GM12878 (cell line): ENCODE measurements around the gene CAMTA1. TPM values are rescaled to one million over a fixed set of nuclear protein-coding genes. Genes with fewer than 3 reads are reported as not detected.

Source experiments
- ATAC-seq: fragments of 200-7000 bp; cut with Tn5 transposase; 3 replicates; pipeline ENCODE4 v1.9.1; 2020; ENCODE audit warnings: mild to moderate bottlenecking, moderate library complexity
- BruUV-seq: library from RNA; stranded (reverse); fragments of 400-500 nt; replicated peaks from 2 replicates; lab custom pipeline; 2021; lab: Mats Ljungman, UMichigan
- CTCF ChIA-PET: fragments of 300-600 bp; sonication (Branson Sonifier 250); formaldehyde crosslinking; extraction: SDS; loops from one replicate; lab custom pipeline; 2021; ENCODE audit warnings: inconsistent platforms; lab: Yijun Ruan, JAX
- POLR2A ChIA-PET: fragments of 350-600 bp; formaldehyde crosslinking; extraction: SDS; loops from one replicate; lab custom pipeline; 2021; ENCODE audit warnings: inconsistent platforms; lab: Charles Lee
- RAD21 ChIA-PET: fragments of 300-600 bp; sonication (Branson Sonifier 250); formaldehyde crosslinking; loops from one replicate; lab custom pipeline; 2023; ENCODE audit warnings: antibody characterized with exemption; ENCODE audit not compliant: unreplicated experiment; lab: Charles Lee
- SMC1A ChIA-PET: fragments of 300-600 bp; sonication (Branson Sonifier 250); formaldehyde crosslinking; loops from one replicate; lab custom pipeline; 2023; ENCODE audit not compliant: unreplicated experiment, uncharacterized antibody; lab: Charles Lee
- DNase-seq: peaks from one replicate; pipeline ENCODE4 v3.0.0-alpha.2; 2011; ENCODE audit warnings: low read depth, low spot score
- FAIRE-seq: peaks from 3 replicates; lab custom pipeline; 2011; peaks lifted over from hg19 to GRCh38; lab: Jason Lieb, UNC
- H2AFZ ChIP-seq: 2 replicates; pipeline ENCODE4 v1.6.0; 2011; ENCODE audit warnings: low read depth, low read length, control low read depth; ENCODE audit not compliant: control insufficient read depth
- H3K27ac ChIP-seq: 2 replicates; pipeline ENCODE4 v1.5.1; 2011; ENCODE audit warnings: control low read depth; ENCODE audit not compliant: control insufficient read depth, insufficient read depth
- H3K27me3 ChIP-seq, 2 experiments: replicated peaks in 1 of 2; 2 replicates each; pipeline versions ENCODE4 v1.6.0 to v1.6.1; 2011; ENCODE audit warnings: low read length in 1 of 2; ENCODE audit not compliant: control insufficient read depth in 2 of 2, insufficient read depth in 2 of 2
- H3K36me3 ChIP-seq, 2 experiments: 2 replicates each; pipeline ENCODE4 v1.5.1; 2011; ENCODE audit warnings: low read length in 1 of 2; ENCODE audit not compliant: control insufficient read depth in 2 of 2, insufficient read depth in 2 of 2
- H3K4me1 ChIP-seq: 2 replicates; pipeline ENCODE4 v1.6.1; 2011; ENCODE audit warnings: mild to moderate bottlenecking, low read length, moderate library complexity, mixed read lengths; ENCODE audit not compliant: control insufficient read depth, insufficient read depth
- H3K4me2 ChIP-seq: 2 replicates; pipeline ENCODE4 v1.6.0; 2011; ENCODE audit warnings: control low read depth; ENCODE audit not compliant: control insufficient read depth, insufficient read depth
- H3K4me3 ChIP-seq: fragments of 200-600 bp; sonication (generic); 2 replicates; pipeline ENCODE4 v1.5.1; 2016
- H3K79me2 ChIP-seq: 2 replicates; pipeline ENCODE4 v1.6.0; 2011; ENCODE audit warnings: low read length; ENCODE audit not compliant: control insufficient read depth, insufficient read depth
- H3K9ac ChIP-seq: 2 replicates; pipeline ENCODE4 v1.8.0; 2011; ENCODE audit warnings: low read length, control low read depth, mixed read lengths; ENCODE audit not compliant: control insufficient read depth, insufficient read depth
- H3K9me3 ChIP-seq: replicated peaks from 3 replicates; pipeline ENCODE4 v1.5.1; 2011; ENCODE audit warnings: mild to moderate bottlenecking, low read length; ENCODE audit not compliant: control insufficient read depth, insufficient read depth
- H4K20me1 ChIP-seq: 2 replicates; pipeline ENCODE4 v1.6.0; 2011; ENCODE audit not compliant: control insufficient read depth, insufficient read depth
- BACH1 ChIP-seq: fragments of 450-650 bp; IDR thresholded peaks from 2 replicates; pipeline ENCODE4 v1.6.1; 2017; ENCODE audit warnings: mild to moderate bottlenecking, borderline replicate concordance
- EP300 ChIP-seq, 2 experiments: fragments of 150-350 bp in 1 of 2; IDR thresholded peaks; 2 replicates each; pipeline ENCODE4 v1.6.1; 2011 to 2012; ENCODE audit warnings: low read depth in 2 of 2, low read length in 2 of 2, borderline replicate concordance in 1 of 2, improper control_type of control experiment in 1 of 2, inconsistent platforms in 1 of 2; ENCODE audit not compliant: control insufficient read depth in 1 of 2
- HDAC6 ChIP-seq: fragments of 200-600 bp; sonication (generic); IDR thresholded peaks from one replicate; pipeline ENCODE4 v1.8.0; 2017; ENCODE audit warnings: antibody characterized with exemption; ENCODE audit not compliant: unreplicated experiment
- HDGF ChIP-seq: fragments of 450-650 bp; IDR thresholded peaks from 2 replicates; pipeline ENCODE4 v1.6.1; 2016; ENCODE audit warnings: antibody characterized with exemption
- JUND ChIP-seq: IDR thresholded peaks from 2 replicates; pipeline ENCODE4 v1.6.1; 2012; ENCODE audit warnings: low read depth, mild to moderate bottlenecking, low read length, improper control_type of control experiment, moderate library complexity
- NBN ChIP-seq: fragments of 450-650 bp; IDR thresholded peaks from 2 replicates; pipeline ENCODE4 v1.6.1; 2016
- NFIC ChIP-seq: IDR thresholded peaks from 2 replicates; pipeline ENCODE4 v1.6.1; 2012; ENCODE audit warnings: low read depth, mild to moderate bottlenecking, inconsistent platforms, low read length, moderate library complexity
- NFXL1 ChIP-seq: fragments of 450-650 bp; IDR thresholded peaks from 2 replicates; pipeline ENCODE4 v1.6.1; 2017; ENCODE audit warnings: antibody characterized with exemption, mild to moderate bottlenecking, borderline replicate concordance
- NRF1 ChIP-seq: conservative IDR thresholded peaks from 2 replicates; pipeline ENCODE4 v1.6.1; 2011; ENCODE audit warnings: mild to moderate bottlenecking, low read depth, low read length, improper control_type of control experiment
- RBBP5 ChIP-seq: fragments of 200-600 bp; sonication (generic); conservative IDR thresholded peaks from 2 replicates; pipeline ENCODE4 v1.6.1; 2016
- STAT1 ChIP-seq: fragments of 450-650 bp; conservative IDR thresholded peaks from 2 replicates; pipeline ENCODE4 v1.6.1; 2014; ENCODE audit warnings: antibody characterized with exemption, mild to moderate bottlenecking
- ZBTB4 ChIP-seq: fragments of 450-650 bp; formaldehyde crosslinking; IDR thresholded peaks from 2 replicates; pipeline ENCODE4 v1.4.0; 2022; ENCODE audit warnings: mild to moderate bottlenecking, moderate library complexity
- ZNF592 ChIP-seq: fragments of 450-650 bp; IDR thresholded peaks from 2 replicates; pipeline ENCODE4 v1.6.1; 2017; ENCODE audit warnings: mild to moderate bottlenecking, moderate library complexity
- ZNF622 ChIP-seq: fragments of 450-650 bp; IDR thresholded peaks from 2 replicates; pipeline ENCODE4 v1.6.1; 2017; ENCODE audit warnings: mild to moderate bottlenecking, inconsistent platforms
- WGBS: methylation state at CpG from one replicate; pipeline ENCODE4 v1.1.6; 2016; ENCODE audit warnings: low lambda C conversion rate; ENCODE audit not compliant: insufficient replicate concordance, insufficient coverage; ENCODE audit errors: missing lambda C conversion rate; 5-methylcytosine and 5-hydroxymethylcytosine counted together
- in situ Hi-C: fragments of 300-500 bp; cut with MboI; formaldehyde crosslinking; loops from 9 replicates; pipeline ENCODE4 v1.14.3; 2018; ENCODE audit warnings: mixed read lengths
- intact Hi-C: fragments of 100-400 bp; cut with micrococcal nuclease; formaldehyde crosslinking; loops from one replicate; pipeline ENCODE4 v1.14.2; 2022; ENCODE audit not compliant: unreplicated experiment
- polyA plus RNA-seq, 11 experiments: library from polyadenylated mRNA; depleted of rRNA in 4 of 11; unstranded in 6 of 11; stranded (reverse) in 5 of 11; fragments of >200 nt; fragmentation: Nextera tagmentation in 4 of 11; fragmentation: Illumina TruSeq in 1 of 11; extraction: Ambion mirVana in 4 of 11; extraction: Trizol in 1 of 11; gene quantifications; 1 replicate in 1 of 11; 2 replicates in 10 of 11; pipeline versions ENCODE4 v1.2.1 to v1.2.3, GENCODE V29; 2011 to 2016; ENCODE audit warnings: inconsistent platforms in 2 of 11, missing spikeins in 2 of 11, low read depth in 1 of 11
- total RNA-seq, 4 experiments: library from RNA; depleted of rRNA in 3 of 4; stranded (reverse); fragments of >200 nt in 3 of 4; fragmentation: Illumina TruSeq in 1 of 4; extraction: Trizol in 1 of 4; gene quantifications; 2 replicates each; pipeline versions ENCODE4 v1.2.1 to v1.2.3, GENCODE V29; 2013 to 2021
- TF ChIP-seq, protein P1 (sequence below): IDR thresholded peaks from 2 replicates; pipeline ENCODE4 v1.6.1; 2012; ENCODE audit warnings: low read depth, low read length, improper control_type of control experiment
- TF ChIP-seq, protein P2 (sequence below): IDR thresholded peaks from 2 replicates; pipeline ENCODE4 v1.6.1; 2011; ENCODE audit warnings: low read depth, mild to moderate bottlenecking, low read length, moderate library complexity, borderline replicate concordance; ENCODE audit errors: extremely low read depth

Gene CAMTA1
- total and polyA plus RNA-seq, 10 of the 15 experiments (the other 5 are each of a cell fraction or from before 2014, with no cell fraction given): 37.7 to 148 (median 76.4) TPM

GRCh38 chr1:7551442-7551841, 766.2 kb downstream of the CAMTA1 start:
- BruUV-seq: no TSS peak
- intact Hi-C loops: no loop called here
- no peak for ATAC-seq
- Histone ChIP-seq H3K4me1 (no peaks in the 10 kb centered on the region; the same call in 1 of the 2 replicates), H3K27ac (no peak overlapping the region), H3K36me3 (no peaks in the 10 kb centered on the region), H3K27me3 (no peaks in the 10 kb centered on the region), H3K4me3 (no peak overlapping the region), H3K9me3 (no peaks in the 10 kb centered on the region; the same call in 2 of the 3 replicates), H3K9ac (no peak overlapping the region), H2AFZ (no peak overlapping the region), H3K79me2 (no peaks in the 10 kb centered on the region), H3K4me2 (no peak overlapping the region), H4K20me1 (no peaks in the 10 kb centered on the region)
- 4% methylated on average over 8 of the region's 8 CpGs for WGBS
- no peak for TF ChIP-seq ZBTB4 (CRISPR knock-in tag)
- TF ChIP-seq NBN: no peak
- no peak for TF ChIP-seq EP300 (IDR thresholded peaks at IDR 0.05; ENCODE audit: borderline replicate concordance in 1 of 2, control insufficient read depth in 1 of 2, low read depth in 2 of 2, low read length in 2 of 2)
- no peak for TF ChIP-seq ZNF622
- TF ChIP-seq NRF1: no peak
- no peak for TF ChIP-seq JUND
- no peak for TF ChIP-seq ZNF592
- TF ChIP-seq, protein P1, sequence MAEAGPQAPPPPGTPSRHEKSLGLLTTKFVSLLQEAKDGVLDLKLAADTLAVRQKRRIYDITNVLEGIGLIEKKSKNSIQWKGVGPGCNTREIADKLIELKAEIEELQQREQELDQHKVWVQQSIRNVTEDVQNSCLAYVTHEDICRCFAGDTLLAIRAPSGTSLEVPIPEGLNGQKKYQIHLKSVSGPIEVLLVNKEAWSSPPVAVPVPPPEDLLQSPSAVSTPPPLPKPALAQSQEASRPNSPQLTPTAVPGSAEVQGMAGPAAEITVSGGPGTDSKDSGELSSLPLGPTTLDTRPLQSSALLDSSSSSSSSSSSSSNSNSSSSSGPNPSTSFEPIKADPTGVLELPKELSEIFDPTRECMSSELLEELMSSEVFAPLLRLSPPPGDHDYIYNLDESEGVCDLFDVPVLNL: no peak
- no peak for TF ChIP-seq BACH1
- no peak for TF ChIP-seq HDGF
- TF ChIP-seq, protein P2, sequence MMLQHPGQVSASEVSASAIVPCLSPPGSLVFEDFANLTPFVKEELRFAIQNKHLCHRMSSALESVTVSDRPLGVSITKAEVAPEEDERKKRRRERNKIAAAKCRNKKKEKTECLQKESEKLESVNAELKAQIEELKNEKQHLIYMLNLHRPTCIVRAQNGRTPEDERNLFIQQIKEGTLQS: no peak
- no peak for TF ChIP-seq RBBP5
- no peak for TF ChIP-seq NFIC
- TF ChIP-seq HDAC6: no peak
- no peak for TF ChIP-seq NFXL1
- TF ChIP-seq STAT1: no peak
- ChIA-PET RAD21 (no interaction called here), SMC1A (no interaction called here), CTCF (no interaction called here), POLR2A (no interaction called here)
- DNase-seq: no peak
- no peak for FAIRE-seq
- in situ Hi-C loops: no loop called here
